NOMO-1 treated with dmso at 0.1 percent for 144 hours (cell line): ENCODE data around the gene DISP2.

Source experiments
- DNase-seq: peaks from one replicate; lab custom pipeline; 2025; ENCODE audit not compliant: unreplicated experiment; lab: John Stamatoyannopoulos, UW

The DISP2 gene

GRCh38 chr15:40325188-40325587 lies 32.8 kb upstream of the DISP2 start:
- DNase-seq = no peak

- peak; percentile 14 for DNase-seq
Measured at GRCh38 chr15:40325700-40326099, 32.3 kb upstream of the DISP2 start.

- no peak for DNase-seq
Measured at GRCh38 chr15:40327457-40327856, 30.6 kb upstream of the DISP2 start.

- no peak for DNase-seq
Measured at GRCh38 chr15:40328176-40328575, 29.8 kb upstream of the DISP2 start.

GRCh38 chr15:40328751-40329150 lies 29.3 kb upstream of the DISP2 start:
- no peak for DNase-seq

DNA sequence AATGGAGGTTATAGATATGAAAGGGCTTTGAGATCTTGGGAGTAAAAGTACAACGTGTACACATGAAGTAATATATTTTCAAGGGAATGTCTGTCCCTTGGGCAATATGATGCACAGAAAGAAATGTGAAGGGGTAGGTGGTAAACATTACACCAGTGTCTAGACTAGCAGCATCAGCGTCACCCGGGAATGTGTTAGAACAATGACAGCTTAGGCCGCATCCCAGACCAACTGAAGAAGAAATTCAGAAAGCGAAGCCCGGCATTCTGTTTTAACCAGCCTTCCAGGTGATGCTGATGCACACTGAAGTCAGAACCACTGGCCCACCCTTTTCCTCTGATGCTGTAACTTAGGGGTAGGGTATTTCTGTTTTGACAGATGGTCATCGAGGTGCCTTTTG lies 28.2 kb upstream of the DISP2 start:
- no peak for DNase-seq

DNA sequence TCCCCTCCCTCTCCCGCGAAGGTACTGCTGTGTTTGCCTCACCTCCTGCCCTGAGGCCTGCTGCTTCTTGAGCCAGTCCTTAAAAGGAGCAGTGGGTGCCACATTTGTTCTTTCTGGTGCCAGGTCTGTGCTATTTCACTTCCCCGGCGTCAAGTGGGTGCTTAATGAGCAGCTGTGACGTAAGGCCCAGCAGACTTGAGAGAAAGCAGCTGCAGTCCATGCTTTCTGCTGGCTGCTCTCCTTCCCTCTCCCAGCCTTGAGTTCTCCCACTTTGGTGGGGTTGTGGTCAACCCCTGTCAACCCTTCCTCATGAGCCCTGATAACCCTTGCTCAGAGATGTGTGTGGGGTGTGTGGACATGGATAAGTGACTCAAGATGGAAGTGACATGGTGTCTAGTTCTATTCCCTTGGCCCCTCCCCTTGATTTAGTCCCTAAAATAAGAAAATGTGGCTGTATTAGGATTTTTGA lies 27.6 kb upstream of the DISP2 start:
- DNase-seq = no peak

- DNase-seq = no peak
Measured at GRCh38 chr15:40331026-40331425, 27.0 kb upstream of the DISP2 start.

GRCh38 chr15:40331637-40332036 lies 26.4 kb upstream of the DISP2 start:
- DNase-seq = no peak

DNA sequence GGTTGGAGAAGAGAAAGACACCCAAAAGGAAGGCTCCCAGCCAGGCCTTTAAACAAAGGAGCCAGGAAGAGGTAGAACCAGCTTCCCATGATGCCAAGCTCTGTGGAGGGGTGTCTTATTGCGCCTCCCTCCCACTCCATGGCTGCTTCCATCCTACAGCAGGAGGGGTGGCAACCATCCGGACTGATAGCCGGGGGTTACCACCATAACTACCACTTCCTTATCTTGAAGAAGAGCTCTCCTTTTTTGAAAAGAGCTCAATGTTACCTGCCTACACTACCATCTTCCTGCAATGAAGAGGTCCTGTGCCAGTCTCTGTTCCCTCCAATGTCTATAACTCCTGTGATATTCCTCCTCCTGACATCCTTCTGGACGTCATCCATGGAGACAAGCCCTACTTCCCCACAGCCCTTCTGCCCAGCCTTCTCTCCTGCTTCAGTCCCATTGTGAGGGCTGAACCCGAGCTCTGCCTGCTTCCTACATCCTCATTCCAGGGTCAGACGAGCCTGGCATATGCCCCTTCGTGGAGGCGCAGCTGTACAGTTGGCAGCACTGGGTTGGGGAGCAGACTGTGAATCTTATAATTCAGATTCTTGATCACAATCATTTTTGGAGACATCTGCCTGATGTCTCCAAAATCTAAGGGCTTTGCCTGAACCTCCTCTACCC lies 25.8 kb upstream of the DISP2 start:
- DNase-seq = no peak

DNA sequence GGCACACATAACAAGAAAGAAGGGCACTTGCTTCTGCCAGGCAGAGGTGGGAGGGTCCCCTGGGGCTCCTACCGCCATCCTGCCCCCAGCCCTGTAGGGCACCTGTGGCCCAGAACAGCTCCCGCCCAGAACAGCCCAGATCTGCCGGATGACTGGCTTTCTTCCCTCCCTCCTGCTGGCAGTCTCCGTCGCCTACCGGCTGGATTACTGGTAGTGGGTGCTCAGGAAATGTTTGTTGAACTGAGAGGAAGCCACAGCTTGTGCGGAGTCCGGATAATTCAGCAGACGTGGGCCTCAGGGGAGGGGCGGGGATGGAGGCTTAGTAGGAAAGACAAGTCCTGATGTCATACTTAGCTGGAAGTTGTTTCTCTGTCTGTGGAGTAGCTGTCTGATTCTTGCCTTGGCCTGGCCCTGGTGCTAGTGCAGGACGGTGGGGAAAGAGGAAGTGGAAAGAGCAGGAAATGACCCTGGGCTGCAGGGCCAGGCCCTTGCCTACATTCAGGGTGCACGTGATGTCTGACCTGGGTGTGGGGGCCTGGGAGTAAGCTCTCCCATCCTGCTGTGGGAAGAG lies 24.0 kb upstream of the DISP2 start:
- DNase-seq = peak; percentile 84

- no peak for DNase-seq
Measured at GRCh38 chr15:40334541-40334940, 23.5 kb upstream of the DISP2 start.

- no peak for DNase-seq
Measured at GRCh38 chr15:40334941-40335795, 22.9 kb upstream of the DISP2 start.

DNA sequence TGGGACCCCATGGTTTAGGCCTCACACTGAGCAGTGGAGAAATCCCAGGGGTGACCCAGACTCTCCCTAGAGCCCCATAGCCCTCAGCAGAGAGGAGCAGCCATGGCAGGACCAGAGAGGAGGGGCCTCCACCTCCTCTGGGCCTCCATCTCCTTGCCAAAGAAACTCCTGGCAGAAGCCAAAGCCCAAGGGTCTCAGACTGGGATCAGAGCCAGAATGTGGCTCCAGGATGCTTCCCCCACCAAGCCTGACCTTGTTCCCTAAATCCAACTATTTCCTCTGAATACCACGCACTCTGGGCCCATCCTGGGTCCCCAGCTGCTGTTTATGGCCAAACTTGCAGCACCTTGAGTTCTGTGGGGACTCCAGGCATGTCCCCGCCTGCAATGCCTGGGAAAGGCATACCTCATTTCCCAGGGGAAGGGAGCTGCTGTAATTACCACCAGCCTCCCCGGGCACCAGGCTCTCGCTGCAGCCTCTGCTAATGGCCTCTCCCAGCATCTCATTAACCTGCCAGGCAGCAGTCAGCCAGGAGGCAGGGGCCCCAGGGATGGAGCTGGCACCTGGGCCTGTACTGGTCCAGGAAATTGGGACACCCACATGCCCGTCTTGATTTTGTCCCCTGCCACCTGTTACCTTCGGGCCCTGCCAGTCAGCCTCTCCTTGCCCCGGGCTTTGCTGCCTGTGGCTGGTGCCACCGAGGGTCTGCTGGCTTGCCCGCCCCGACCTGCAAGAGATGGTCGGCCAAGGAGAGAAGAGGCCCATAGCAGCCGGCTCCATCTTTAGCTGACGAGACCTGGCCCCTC lies 21.9 kb upstream of the DISP2 start:
- DNase-seq = no peak

DNA sequence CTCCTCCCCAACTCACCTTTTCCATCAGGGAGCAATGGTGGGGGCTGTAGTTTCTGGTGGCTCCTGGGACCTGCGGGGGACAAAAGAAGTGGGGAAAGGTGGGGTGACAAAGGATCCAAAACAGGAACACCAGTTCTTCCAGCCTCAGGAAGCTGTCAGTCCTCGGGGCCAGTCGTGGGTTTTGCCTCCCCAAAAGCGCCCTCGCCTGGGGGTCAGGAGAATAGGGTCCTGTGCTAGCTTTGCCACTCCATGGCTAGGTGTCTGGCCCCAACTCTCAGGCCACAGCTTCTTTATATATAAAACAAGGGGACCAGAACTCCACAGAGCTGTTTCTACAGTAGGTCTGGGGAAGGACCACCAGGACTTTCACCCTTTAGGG lies 21.3 kb upstream of the DISP2 start:
- no peak for DNase-seq

- DNase-seq = no peak
Measured at GRCh38 chr15:40337597-40337996, 20.4 kb upstream of the DISP2 start.

DNA sequence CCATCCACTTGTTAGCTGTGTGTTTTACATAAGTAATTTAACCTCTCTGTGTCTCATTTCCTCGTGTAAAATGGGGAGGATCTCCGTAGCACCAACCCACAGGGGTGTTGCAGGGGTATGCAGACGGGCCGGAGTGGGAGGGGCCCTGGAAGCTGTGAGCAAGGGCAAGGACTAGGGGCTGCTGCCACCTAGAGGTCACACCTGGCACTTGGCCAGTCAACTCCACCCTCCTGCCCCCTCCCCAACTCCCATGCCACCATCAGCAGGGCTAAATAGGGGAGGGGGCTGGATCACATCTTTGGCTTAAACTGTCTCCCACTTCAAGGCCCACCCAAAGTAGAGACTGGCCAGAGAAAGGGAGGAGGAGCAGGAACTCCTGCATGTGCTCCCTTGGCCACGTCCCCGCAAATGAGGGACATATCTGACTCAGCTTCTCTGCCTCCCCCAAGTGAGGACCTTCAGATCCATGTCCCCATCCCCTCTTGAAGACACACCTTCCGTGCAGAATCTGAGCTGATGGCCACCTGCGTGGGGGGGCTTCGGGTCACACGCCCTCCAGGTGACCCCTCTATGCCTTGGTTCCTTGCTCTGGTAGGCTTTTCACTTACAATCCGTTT lies 19.9 kb upstream of the DISP2 start:
- peak; percentile 68 for DNase-seq

GRCh38 chr15:40338921-40339620 lies 18.9 kb upstream of the DISP2 start:
- no peak for DNase-seq

DNA sequence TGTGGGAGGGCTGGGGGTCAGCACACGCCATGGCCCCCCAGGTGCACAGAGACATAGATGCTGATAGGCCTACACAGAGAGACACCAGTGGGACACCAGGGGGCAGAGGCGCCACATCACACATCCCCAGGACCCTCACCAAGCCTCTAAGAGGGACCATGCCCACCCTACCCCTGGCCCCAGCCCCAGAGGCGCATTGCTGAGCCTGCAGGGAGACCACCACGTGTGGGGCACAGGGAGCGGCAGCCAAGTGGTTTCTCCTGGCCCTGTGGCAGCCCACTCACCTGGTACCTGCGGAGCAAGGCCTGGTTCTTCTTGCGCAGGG lies 18.4 kb upstream of the DISP2 start:
- no peak for DNase-seq

GRCh38 chr15:40340038-40340739 lies 17.8 kb upstream of the DISP2 start:
- DNase-seq = no peak
